ENCODE data around the gene RHEBL1. TPM values are rescaled to one million over a fixed set of nuclear protein-coding genes. Genes with fewer than 3 reads are reported as not detected.

RHEBL1 gene
- total RNA-seq, 1 donor from 2014 or later, result 0.95 TPM

DNA sequence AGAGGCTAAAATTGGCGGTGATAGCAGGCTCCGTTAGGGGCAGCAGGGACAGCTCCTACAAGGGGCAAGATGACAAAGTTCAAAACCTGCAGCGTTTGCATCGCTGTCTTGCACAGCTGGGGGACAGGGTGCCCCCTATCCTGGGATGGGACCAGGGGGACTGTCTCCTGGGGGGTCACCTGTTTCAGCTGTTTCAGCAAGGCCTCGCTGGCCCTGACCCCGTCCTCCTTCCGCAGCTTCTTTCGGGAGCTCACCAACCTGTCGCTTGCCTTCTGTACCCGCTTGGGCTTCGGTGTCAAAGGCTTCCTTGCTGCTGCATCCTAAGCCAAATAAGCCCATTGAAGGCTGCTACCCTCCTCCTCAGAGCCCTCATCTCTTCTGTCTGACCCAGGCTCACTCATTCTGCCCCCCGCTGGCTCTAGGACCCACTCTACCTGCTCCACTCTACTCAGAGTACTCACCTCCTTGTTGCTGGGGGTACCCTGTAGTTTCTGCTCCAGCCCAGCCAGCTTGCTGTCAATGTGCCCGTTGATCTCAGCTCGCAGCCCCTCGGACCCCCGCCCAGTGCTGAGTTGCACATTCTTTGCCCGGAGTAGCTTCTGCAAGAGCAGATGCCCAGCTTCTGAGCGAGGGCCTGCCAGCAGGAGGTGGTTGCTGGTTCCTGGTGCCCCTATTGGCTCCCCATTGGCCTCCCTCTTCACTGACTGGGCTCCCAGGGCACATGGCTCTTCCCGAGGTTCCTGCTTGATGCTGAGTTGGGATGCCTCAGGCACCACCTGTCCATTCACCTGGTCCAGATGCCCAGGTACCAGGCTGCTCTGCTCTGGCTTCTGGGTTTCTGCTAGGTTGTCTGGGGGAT is 38.8 kb downstream of the RHEBL1 start:
- Mint-ChIP-seq H3K4me1 (ENCODE audit: low read depth) (no peaks in the 10 kb centered on the region), H3K27ac (ENCODE audit: unreplicated experiment) (no peak overlapping the region), H3K36me3 (ENCODE audit: low read depth) (peaks cover 29% of the 10 kb centered on the region), H3K27me3 (ENCODE audit: low read depth) (no peaks in the 10 kb centered on the region), H3K9me3 (ENCODE audit: low read depth) (no peaks in the 10 kb centered on the region), H3K4me3 (ENCODE audit: unreplicated experiment) (no peak overlapping the region)
- DNase-seq (ENCODE audit: low spot score), result peak; percentile 85
- TF ChIP-seq, protein P1, sequence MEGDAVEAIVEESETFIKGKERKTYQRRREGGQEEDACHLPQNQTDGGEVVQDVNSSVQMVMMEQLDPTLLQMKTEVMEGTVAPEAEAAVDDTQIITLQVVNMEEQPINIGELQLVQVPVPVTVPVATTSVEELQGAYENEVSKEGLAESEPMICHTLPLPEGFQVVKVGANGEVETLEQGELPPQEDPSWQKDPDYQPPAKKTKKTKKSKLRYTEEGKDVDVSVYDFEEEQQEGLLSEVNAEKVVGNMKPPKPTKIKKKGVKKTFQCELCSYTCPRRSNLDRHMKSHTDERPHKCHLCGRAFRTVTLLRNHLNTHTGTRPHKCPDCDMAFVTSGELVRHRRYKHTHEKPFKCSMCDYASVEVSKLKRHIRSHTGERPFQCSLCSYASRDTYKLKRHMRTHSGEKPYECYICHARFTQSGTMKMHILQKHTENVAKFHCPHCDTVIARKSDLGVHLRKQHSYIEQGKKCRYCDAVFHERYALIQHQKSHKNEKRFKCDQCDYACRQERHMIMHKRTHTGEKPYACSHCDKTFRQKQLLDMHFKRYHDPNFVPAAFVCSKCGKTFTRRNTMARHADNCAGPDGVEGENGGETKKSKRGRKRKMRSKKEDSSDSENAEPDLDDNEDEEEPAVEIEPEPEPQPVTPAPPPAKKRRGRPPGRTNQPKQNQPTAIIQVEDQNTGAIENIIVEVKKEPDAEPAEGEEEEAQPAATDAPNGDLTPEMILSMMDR (IDR thresholded peaks at IDR 0.05), result no peak

DNA sequence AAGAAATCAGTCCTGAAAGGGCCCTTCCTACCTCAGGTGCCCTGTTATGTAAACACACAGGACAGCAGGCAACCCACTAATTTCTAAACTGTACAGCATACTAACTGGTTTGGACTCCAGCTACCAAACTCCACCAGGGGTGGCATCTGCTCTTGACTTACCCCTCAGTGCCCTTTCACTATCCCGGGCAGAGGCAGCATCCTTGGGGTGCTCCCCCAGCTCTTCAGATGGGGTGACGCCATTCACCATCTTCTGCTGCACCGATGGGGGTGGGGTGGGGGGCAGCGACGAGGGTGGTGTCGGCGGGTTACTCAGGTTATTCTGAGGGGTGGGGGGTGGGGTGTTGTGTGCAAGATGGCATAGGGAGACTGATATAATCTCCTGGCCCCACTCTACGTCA is 39.7 kb downstream of the RHEBL1 start:
- Mint-ChIP-seq H3K9me3 (ENCODE audit: low read depth) (no peaks in the 10 kb centered on the region), H3K4me3 (ENCODE audit: unreplicated experiment) (no peak overlapping the region), H3K27me3 (ENCODE audit: low read depth) (no peaks in the 10 kb centered on the region), H3K27ac (ENCODE audit: unreplicated experiment) (no peak overlapping the region), H3K36me3 (ENCODE audit: low read depth) (peaks cover 31% of the 10 kb centered on the region), H3K4me1 (ENCODE audit: low read depth) (no peaks in the 10 kb centered on the region)
- DNase-seq (ENCODE audit: low spot score), result peak; percentile 30
- TF ChIP-seq, protein P1 (IDR thresholded peaks at IDR 0.05), result no peak

DNA sequence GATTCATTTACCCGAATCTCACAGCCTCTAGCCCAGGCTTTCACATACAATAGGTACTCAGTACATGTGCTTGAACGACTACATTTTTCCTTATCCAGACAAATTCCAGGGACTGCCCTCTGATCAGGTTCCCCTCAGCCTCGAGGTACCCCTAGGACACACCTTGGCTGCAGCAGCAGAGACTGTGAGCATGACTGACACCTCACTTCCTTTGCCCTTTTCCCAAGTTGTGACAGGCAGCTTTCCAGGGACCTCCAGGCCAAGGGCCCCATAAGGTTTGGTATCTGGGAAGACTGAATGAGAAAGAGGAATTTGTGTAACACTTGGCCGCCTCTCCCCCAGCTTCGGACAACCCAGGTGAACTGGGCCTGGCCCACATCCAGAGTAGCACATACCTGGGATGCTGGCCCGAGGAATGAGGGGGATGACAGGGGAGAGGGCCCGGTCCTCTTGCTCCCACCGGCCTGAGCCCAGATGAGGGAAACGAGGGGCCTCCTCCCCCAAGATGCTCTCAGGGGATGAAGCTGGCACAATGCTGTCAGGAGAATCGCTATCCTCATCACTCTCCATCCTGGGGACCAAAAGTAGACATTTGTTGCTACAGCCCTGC is 41.0 kb downstream of the RHEBL1 start:
- Mint-ChIP-seq H3K27me3 (ENCODE audit: low read depth) (no peaks in the 10 kb centered on the region), H3K4me1 (ENCODE audit: low read depth) (no peaks in the 10 kb centered on the region), H3K4me3 (ENCODE audit: unreplicated experiment) (no peak overlapping the region), H3K36me3 (ENCODE audit: low read depth) (peaks cover 29% of the 10 kb centered on the region), H3K9me3 (ENCODE audit: low read depth) (no peaks in the 10 kb centered on the region), H3K27ac (ENCODE audit: unreplicated experiment) (no peak overlapping the region)
- TF ChIP-seq, protein P1 (IDR thresholded peaks at IDR 0.05), result no peak
- peak; percentile 77 for DNase-seq (ENCODE audit: low spot score)

DNA sequence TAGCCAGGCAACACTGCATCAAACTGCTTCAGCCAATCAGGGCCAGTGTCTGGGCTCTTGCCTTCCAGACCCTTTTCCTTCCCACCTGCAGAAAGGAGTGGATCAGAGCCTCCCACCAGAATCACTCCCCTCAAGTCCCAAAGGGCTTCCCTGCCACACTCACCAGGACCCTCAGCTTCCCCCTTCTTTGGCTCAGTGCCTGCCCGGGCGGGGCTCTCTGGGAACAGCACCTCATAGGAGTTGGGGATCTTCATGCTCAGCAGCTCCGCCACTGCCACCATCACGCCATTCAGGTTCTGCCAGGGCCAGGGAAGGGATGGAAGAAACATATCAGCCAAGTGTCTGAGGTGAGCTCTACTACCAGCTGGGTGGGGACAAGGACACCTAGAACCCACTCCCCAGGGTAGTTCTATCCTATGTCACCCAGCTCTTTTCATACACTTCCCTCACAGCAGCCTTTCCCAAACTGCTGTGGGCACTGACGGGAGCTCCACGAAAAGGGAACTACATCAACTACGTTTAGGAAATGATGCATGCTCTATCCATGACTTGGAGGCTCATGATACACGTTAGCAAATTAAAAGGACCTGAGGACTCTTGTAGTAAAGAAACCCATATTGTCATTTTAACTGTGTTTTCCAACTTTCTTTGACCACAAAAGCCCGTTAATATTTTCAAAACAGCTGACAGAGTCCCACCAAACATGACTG is 41.8 kb downstream of the RHEBL1 start:
- H3K4me3 Mint-ChIP-seq (ENCODE audit: unreplicated experiment), result no peak overlapping the region

More for the DNA sequence above, 41.8 kb downstream of the RHEBL1 start:
- Mint-ChIP-seq H3K4me1 (ENCODE audit: low read depth) (no peaks in the 10 kb centered on the region), H3K27me3 (ENCODE audit: low read depth) (no peaks in the 10 kb centered on the region), H3K9me3 (ENCODE audit: low read depth) (no peaks in the 10 kb centered on the region), H3K36me3 (ENCODE audit: low read depth) (peaks cover 29% of the 10 kb centered on the region), H3K27ac (ENCODE audit: unreplicated experiment) (no peak overlapping the region)
- TF ChIP-seq, protein P1 (IDR thresholded peaks at IDR 0.05), result no peak
- DNase-seq (ENCODE audit: low spot score), result peak; percentile 65

Data from chondrocyte (in vitro differentiated cells).